HL-60 (cell line): ENCODE results near the gene PLIN1.

ENCODE experiments used
- DNase-seq, 2 experiments: peaks; one replicate each; pipeline ENCODE4 v3.0.0-alpha.2; 2010 to 2020; ENCODE audit warnings: low read depth in 1 of 2, low spot score in 1 of 2
- H3K27ac ChIP-seq: fragments of 250-450 bp; sonication (Bioruptor Pico); replicated peaks from 2 replicates; pipeline ENCODE4 v1.5.1; 2020; ENCODE audit warnings: mild to moderate bottlenecking, moderate library complexity
- H3K27me3 ChIP-seq: fragments of 250-450 bp; sonication (Bioruptor Pico); 2 replicates; pipeline ENCODE4 v1.5.1; 2021; ENCODE audit warnings: mild to moderate bottlenecking, moderate library complexity; ENCODE audit not compliant: insufficient read depth, poor library complexity, severe bottlenecking
- H3K4me3 ChIP-seq: replicated peaks from 2 replicates; pipeline ENCODE4 v1.5.1; 2011; ENCODE audit warnings: mild to moderate bottlenecking, control low read depth, low read length; ENCODE audit not compliant: insufficient read depth
- GABPA ChIP-seq: IDR thresholded peaks from 2 replicates; pipeline ENCODE4 v1.6.1; 2012; ENCODE audit warnings: low read depth
- POLR2AphosphoS5 ChIP-seq: IDR thresholded peaks from 2 replicates; pipeline ENCODE4 v1.6.1; 2012; ENCODE audit warnings: low read depth
- SPI1 ChIP-seq: IDR thresholded peaks from 2 replicates; pipeline ENCODE4 v1.6.1; 2012; ENCODE audit warnings: low read depth, mild to moderate bottlenecking, borderline replicate concordance
- TF ChIP-seq, protein P1 (sequence below): IDR thresholded peaks from 2 replicates; pipeline ENCODE4 v1.6.1; 2012; ENCODE audit warnings: low read depth; ENCODE audit not compliant: insufficient replicate concordance
- TF ChIP-seq, protein P2 (sequence below): IDR thresholded peaks from one replicate; pipeline ENCODE4 v1.5.1; 2011; ENCODE audit warnings: low read length, control low read depth, inconsistent platforms; ENCODE audit not compliant: insufficient read depth

PLIN1 gene

DNA sequence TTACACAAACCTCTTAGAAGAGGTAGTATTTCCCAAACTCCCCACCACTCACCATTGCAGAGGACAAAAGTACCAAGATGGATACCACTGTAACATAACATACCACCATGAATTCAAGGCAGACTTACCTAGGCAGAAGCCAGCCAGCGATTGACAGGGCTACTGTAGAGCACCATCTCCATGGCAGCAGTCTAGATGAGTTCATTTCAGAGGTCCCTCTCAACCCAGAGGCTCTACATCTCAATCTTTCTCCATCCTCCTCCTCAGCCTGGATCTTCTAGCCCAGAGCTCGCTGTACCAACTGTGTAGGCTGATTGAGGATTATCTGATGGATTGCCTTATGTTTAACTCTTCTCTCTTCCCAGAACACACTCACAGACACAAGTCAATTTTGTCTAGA lies 2.0 kb upstream of the PLIN1 start:
- TF ChIP-seq SPI1 = no peak
- no peak for TF ChIP-seq GABPA
- TF ChIP-seq, protein P1, sequence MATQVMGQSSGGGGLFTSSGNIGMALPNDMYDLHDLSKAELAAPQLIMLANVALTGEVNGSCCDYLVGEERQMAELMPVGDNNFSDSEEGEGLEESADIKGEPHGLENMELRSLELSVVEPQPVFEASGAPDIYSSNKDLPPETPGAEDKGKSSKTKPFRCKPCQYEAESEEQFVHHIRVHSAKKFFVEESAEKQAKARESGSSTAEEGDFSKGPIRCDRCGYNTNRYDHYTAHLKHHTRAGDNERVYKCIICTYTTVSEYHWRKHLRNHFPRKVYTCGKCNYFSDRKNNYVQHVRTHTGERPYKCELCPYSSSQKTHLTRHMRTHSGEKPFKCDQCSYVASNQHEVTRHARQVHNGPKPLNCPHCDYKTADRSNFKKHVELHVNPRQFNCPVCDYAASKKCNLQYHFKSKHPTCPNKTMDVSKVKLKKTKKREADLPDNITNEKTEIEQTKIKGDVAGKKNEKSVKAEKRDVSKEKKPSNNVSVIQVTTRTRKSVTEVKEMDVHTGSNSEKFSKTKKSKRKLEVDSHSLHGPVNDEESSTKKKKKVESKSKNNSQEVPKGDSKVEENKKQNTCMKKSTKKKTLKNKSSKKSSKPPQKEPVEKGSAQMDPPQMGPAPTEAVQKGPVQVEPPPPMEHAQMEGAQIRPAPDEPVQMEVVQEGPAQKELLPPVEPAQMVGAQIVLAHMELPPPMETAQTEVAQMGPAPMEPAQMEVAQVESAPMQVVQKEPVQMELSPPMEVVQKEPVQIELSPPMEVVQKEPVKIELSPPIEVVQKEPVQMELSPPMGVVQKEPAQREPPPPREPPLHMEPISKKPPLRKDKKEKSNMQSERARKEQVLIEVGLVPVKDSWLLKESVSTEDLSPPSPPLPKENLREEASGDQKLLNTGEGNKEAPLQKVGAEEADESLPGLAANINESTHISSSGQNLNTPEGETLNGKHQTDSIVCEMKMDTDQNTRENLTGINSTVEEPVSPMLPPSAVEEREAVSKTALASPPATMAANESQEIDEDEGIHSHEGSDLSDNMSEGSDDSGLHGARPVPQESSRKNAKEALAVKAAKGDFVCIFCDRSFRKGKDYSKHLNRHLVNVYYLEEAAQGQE = no peak
- TF ChIP-seq, protein P2, sequence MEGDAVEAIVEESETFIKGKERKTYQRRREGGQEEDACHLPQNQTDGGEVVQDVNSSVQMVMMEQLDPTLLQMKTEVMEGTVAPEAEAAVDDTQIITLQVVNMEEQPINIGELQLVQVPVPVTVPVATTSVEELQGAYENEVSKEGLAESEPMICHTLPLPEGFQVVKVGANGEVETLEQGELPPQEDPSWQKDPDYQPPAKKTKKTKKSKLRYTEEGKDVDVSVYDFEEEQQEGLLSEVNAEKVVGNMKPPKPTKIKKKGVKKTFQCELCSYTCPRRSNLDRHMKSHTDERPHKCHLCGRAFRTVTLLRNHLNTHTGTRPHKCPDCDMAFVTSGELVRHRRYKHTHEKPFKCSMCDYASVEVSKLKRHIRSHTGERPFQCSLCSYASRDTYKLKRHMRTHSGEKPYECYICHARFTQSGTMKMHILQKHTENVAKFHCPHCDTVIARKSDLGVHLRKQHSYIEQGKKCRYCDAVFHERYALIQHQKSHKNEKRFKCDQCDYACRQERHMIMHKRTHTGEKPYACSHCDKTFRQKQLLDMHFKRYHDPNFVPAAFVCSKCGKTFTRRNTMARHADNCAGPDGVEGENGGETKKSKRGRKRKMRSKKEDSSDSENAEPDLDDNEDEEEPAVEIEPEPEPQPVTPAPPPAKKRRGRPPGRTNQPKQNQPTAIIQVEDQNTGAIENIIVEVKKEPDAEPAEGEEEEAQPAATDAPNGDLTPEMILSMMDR = no peak
- no peak for TF ChIP-seq POLR2AphosphoS5
- Histone ChIP-seq H3K27me3 (no peaks in the 10 kb centered on the region), H3K27ac (no peak overlapping the region), H3K4me3 (no peak overlapping the region)
- DNase-seq = no peak

DNA sequence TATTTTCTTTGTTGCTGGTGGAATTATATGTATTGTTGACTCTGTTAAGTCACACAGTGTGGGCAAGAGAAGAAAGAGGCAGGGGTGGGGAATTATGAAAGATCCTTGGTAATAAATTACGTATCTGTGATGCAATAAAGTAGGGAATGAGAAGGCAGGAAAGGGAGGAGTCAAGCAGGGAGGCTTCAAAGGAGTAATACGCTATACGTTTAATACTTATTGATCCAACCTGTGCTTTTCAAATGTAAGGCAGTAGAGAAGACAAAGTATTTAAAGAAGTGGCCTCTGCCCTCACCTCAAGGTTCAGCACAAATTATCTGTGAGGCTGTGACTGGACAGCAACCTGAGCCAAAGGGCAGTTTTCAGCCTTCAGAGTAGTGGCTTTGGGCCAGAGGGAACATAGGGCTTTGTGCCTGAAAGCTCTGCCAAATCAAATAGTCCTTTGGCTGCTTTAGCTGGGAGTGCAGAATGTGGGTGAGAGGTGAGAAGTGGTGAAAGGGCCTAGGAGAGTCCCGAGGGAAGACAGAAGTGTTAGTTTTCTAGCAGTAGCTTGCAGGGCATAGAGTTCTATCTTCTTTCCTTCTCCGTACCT lies 1.2 kb upstream of the PLIN1 start:
- Histone ChIP-seq H3K27me3 (no peaks in the 10 kb centered on the region), H3K27ac (no peak overlapping the region), H3K4me3 (no peak overlapping the region)
- TF ChIP-seq SPI1 (no peak), GABPA (no peak), POLR2AphosphoS5 (no peak)
- TF ChIP-seq, protein P1 = no peak
- TF ChIP-seq, protein P2 = no peak
- no peak for DNase-seq

DNA sequence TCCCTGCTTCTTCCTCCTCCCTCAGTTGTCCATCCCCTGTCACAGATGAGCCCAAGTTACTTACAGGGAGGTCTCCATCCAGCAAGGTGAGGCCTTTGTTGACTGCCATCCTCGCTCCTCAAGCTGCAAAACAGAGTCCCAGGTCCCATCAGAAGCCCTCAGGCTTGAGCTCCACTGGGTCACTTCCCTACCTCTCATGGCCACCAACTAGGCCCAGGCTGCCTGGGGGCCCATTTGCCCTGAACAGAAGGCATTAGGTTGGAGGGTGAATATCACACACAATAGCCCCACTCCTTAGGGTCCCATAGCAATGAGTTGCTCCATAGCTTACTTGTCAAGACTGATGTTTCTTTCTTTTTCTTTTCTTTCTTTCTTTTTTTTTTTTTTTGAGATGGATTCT lies 1.8 kb downstream of the PLIN1 start:
- H3K27ac ChIP-seq = no peak overlapping the region

More for the DNA sequence above, 1.8 kb downstream of the PLIN1 start:
- H3K27me3 ChIP-seq = no peaks in the 10 kb centered on the region
- no peak overlapping the region for H3K4me3 ChIP-seq
- DNase-seq = no peak
- TF ChIP-seq SPI1 (no peak), GABPA (no peak), POLR2AphosphoS5 (no peak)
- TF ChIP-seq, protein P2 = no peak
- TF ChIP-seq, protein P1 = no peak
